GM10266 (cell line): ENCODE data around the gene PGAP6.

ENCODE experiments used
- DNase-seq: peaks from one replicate; pipeline ENCODE4 v3.0.0; 2012; ENCODE audit errors: extremely low spot score
- CTCF ChIP-seq: IDR thresholded peaks from 2 replicates; pipeline ENCODE4 v1.5.1; 2012; ENCODE audit warnings: mild to moderate bottlenecking, low read depth; ENCODE audit not compliant: control insufficient read depth, insufficient read depth; ENCODE audit errors: missing control alignments

PGAP6 gene

DNA sequence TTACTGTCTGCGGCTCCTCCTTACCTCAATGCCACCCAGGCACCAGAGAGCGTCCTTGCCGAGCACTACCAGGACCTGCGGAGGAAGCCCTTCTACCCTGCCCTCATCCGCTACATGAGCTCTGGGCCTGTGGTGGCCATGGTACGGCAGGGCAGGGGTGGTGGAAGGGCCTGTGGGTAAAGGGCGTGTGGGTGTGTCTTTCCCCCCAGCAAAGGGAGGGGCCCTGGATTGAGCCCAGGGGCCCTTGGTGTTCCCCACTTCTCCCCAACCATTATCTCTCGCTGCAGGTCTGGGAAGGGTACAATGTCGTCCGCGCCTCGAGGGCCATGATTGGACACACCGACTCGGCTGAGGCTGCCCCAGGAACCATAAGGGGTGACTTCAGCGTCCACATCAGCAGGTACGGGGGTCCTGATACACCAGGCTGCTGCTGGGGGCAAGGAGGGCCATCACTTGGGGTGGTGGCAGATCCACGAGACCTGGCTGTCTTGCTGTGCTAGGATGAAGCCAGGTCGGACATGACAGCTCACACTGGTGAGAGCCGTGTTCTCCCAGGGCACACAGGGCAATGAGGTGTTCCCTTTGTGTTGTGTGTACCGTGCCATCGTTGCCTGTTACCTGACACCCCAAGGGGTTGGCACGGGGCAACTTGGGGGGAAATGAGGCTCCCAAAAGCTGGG lies 17.7 kb upstream of the PGAP6 start:
- no peak for TF ChIP-seq CTCF

GRCh38 chr16:398561-399339 lies 17.0 kb upstream of the PGAP6 start:
- no peak for DNase-seq
- TF ChIP-seq CTCF = no peak

More for the DNA sequence above, 17.7 kb upstream of the PGAP6 start:
- DNase-seq = no peak

- TF ChIP-seq CTCF = peak; percentile 13
- peak; percentile 77 for DNase-seq
Observed at GRCh38 chr16:397736-398332, 16.1 kb upstream of the PGAP6 start.

DNA sequence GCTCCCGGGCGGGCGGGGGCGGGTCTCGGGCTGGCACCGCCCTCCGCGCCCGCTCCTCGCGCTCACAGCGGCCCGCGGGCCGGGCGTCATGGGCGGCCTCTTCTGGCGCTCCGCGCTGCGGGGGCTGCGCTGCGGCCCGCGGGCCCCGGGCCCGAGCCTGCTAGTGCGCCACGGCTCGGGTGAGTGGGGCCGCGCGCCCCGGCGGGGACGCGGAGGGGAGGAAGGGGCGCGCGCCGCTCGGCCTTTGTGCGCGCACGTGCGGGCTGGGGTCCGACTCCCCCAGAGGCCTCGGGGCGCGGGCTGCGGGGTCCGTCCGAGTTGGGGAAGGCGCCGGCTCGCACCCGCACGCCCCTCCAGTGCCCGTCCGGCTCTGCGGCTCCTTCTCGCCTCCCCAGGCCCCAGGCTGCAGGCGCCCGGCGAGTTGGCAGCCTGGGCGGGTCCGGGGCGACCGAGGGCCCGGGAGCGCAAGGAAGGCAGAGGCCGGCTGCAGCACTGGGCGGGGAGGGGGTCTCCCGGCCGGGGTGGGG lies 15.4 kb upstream of the PGAP6 start, which contains the start of gene NME4:
Gene NME4 (plus strand): TSS at position 65 of the 527 bp plus-strand sequence. CDS start 24 bp downstream, at position 89.
- peak; percentile 80 for DNase-seq
- TF ChIP-seq CTCF = no peak

- DNase-seq = peak; percentile 71
- no peak for TF ChIP-seq CTCF
Observed at GRCh38 chr16:396605-397004, 14.8 kb upstream of the PGAP6 start.

DNA sequence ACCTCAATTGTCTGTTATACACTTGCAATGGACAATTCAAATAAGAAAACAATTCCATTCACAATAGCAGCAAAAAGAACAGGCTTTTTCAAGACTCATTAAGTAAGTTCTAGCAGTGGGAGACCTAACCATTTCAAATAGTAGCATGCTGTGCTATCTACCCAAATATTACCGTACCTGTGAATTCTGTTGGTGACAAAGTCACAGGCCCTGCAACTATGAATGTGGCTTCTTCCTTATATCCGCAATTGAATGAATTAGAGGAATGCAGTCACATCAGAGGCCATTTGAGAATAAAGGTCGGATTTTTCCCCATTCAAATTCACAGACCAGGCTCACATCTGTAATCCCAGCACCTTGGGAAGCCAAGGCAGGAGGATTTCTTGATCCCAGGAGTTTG lies 14.4 kb upstream of the PGAP6 start:
- no peak for TF ChIP-seq CTCF
- DNase-seq = no peak
